Sigmoid colon (tissue), 7 donors: ENCODE measurements around the gene SLFNL1. TPM values are rescaled to one million over a fixed set of nuclear protein-coding genes. Genes with fewer than 3 reads are reported as not detected.
A peak's percentile ranks its signal among the peaks of the same experiment; 100 is the strongest.

Experiments used
- DNase-seq: peaks from one replicate; pipeline ENCODE4 v3.0.0-alpha.2; 2019
- H3K27ac ChIP-seq, 4 donors: fragments of 200-600 bp; sonication (generic); one replicate each; pipeline ENCODE4 v1.5.1; 2016 to 2019; ENCODE audit warnings: mild to moderate bottlenecking in 1 of 4
- H3K27me3 ChIP-seq, 3 donors: fragments of 200-600 bp; sonication (generic); one replicate each; pipeline ENCODE4 v1.5.1; 2019; ENCODE audit warnings: mild to moderate bottlenecking in 1 of 3
- H3K36me3 ChIP-seq, 4 donors: fragments of 200-600 bp; sonication (generic); one replicate each; pipeline ENCODE4 v1.5.1; 2016 to 2019
- H3K4me1 ChIP-seq, 4 donors: fragments of 200-600 bp; sonication (generic); one replicate each; pipeline ENCODE4 v1.5.1; 2017 to 2019
- H3K4me3 ChIP-seq, 4 donors: fragments of 200-600 bp; sonication (generic); one replicate each; pipeline ENCODE4 v1.5.1; 2017 to 2019; ENCODE audit warnings: mild to moderate bottlenecking in 2 of 4, moderate library complexity in 1 of 4
- H3K9me3 ChIP-seq, 4 donors: fragments of 200-600 bp in 3 of 4; sonication (generic) in 3 of 4; one replicate each; pipeline versions ENCODE4 v1.5.1 to v1.6.1; 2013 to 2019
- EP300 ChIP-seq, 4 donors: sonication (generic); formaldehyde crosslinking; IDR thresholded peaks; one replicate each; pipeline ENCODE4 v1.6.1; 2017; ENCODE audit warnings: antibody characterized with exemption in 4 of 4
- POLR2A ChIP-seq, 2 donors: fragments of 450-650 bp; IDR thresholded peaks; one replicate each; pipeline ENCODE4 v1.6.1; 2016; ENCODE audit warnings: antibody characterized with exemption in 2 of 2, mild to moderate bottlenecking in 2 of 2, moderate library complexity in 2 of 2
- POLR2AphosphoS5 ChIP-seq, 4 donors: sonication (generic); formaldehyde crosslinking; IDR thresholded peaks; one replicate each; pipeline ENCODE4 v1.6.1; 2017; ENCODE audit warnings: antibody characterized with exemption in 4 of 4
- WGBS, 2 donors: extraction: QIAGEN DNeasy Blood & Tissue Kit; methylation state at CpG; one replicate each; pipeline ENCODE4 v1.1.7; 2013; 5-methylcytosine and 5-hydroxymethylcytosine counted together
- intact Hi-C: fragments of 100-400 bp; cut with DNase I; formaldehyde crosslinking; loops from one replicate; pipeline ENCODE4 v1.15.1; 2023
- polyA plus RNA-seq, 3 donors: library from polyadenylated mRNA; stranded (reverse); fragments of 200-250 nt; gene quantifications; one replicate each; pipeline ENCODE4 v1.2.3, GENCODE V29; 2013
- total RNA-seq, 4 donors: library from RNA; depleted of rRNA; stranded (reverse); fragments of >200 nt; gene quantifications; one replicate each; pipeline ENCODE4 v1.1.0, GENCODE V29; 2016
- TF ChIP-seq, protein P1 (sequence below), 4 experiments: fragments of 450-650 bp in 3 of 4; fragments of 200-600 bp in 1 of 4; IDR thresholded peaks; one replicate each; pipeline ENCODE4 v1.5.1; 2016 to 2019; ENCODE audit warnings: antibody characterized with exemption in 4 of 4, mild to moderate bottlenecking in 3 of 4, moderate library complexity in 2 of 4
- donor health status: healthy with polysubstance abuse.
- donor health status: Bipolar disorder and iron deficiency.
- donor health status: healthy.

SLFNL1 gene
- total and polyA plus RNA-seq, 7 donors: 0.28 to 0.99 (median 0.36) TPM; not detected in 2

DNA sequence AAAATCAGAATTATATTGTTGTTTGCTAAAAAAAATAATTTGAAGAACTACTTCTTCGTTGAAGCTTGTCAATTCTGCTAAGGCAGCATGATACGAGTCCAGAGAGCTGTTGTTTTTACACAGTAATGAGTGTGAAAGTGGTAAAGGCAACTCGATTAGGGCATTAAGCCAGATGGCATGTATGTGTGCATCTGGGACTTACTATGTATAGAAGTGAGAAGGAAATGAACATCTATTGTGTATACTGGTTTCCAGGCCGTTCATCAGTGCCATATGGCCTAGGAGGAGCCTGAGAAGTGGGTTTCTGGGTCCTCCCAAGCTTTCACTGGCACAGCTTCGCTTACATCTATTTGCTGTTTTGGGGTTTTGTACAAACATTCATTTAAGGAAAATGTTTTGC is 36.4 kb downstream of the SLFNL1 start:
- no peak for DNase-seq
- Histone ChIP-seq H3K27me3 (no peaks in the 10 kb centered on the region), H3K9me3 (no peaks in the 10 kb centered on the region), H3K4me3 (no peak overlapping the region), H3K27ac (peak overlapping the region in 3 of 4 donors; percentile 93 to 98 (median 98)), H3K4me1 (peaks cover 0 to 85% (median 78%) of the 10 kb centered on the region in 4 donors), H3K36me3 (peaks cover 4 to 50% (median 32%) of the 10 kb centered on the region in 4 donors)
- intact Hi-C loops: loop anchor here (10.0 kb wide), 1 partner anchor 120 kb away; no protein-coding TSS in a partner anchor
- TF ChIP-seq POLR2A (IDR thresholded peaks at IDR 0.05) (no peak), EP300 (IDR thresholded peaks at IDR 0.05) (no peak), POLR2AphosphoS5 (IDR thresholded peaks at IDR 0.05) (no peak)
- TF ChIP-seq, protein P1, sequence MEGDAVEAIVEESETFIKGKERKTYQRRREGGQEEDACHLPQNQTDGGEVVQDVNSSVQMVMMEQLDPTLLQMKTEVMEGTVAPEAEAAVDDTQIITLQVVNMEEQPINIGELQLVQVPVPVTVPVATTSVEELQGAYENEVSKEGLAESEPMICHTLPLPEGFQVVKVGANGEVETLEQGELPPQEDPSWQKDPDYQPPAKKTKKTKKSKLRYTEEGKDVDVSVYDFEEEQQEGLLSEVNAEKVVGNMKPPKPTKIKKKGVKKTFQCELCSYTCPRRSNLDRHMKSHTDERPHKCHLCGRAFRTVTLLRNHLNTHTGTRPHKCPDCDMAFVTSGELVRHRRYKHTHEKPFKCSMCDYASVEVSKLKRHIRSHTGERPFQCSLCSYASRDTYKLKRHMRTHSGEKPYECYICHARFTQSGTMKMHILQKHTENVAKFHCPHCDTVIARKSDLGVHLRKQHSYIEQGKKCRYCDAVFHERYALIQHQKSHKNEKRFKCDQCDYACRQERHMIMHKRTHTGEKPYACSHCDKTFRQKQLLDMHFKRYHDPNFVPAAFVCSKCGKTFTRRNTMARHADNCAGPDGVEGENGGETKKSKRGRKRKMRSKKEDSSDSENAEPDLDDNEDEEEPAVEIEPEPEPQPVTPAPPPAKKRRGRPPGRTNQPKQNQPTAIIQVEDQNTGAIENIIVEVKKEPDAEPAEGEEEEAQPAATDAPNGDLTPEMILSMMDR (IDR thresholded peaks at IDR 0.05): no peak
- 70 to 85% methylated on average over 5 of the region's 5 CpGs for WGBS, 2 donors

DNA sequence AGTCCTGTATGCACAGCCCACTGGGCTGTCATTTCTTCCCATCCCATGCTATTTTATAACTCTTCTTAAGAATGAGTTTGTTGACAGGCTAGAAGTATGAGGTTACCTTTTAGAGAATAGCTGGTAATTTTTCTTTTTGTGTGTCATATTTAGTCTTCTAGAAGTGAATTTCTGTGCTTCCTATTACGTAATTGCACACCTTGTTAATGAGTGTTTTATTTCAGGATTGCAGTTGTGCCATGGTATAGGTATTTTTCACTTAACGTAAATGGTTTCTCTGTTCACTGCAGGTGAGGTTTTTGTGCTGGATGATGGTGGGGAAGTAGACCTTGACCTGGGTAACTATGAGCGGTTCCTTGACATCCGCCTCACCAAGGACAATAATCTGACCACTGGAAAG is 37.0 kb downstream of the SLFNL1 start:
- Histone ChIP-seq H3K27ac (peak overlapping the region in 3 of 4 donors; percentile 93 to 98 (median 98)), H3K36me3 (peaks cover 0 to 44% (median 29%) of the 10 kb centered on the region in 4 donors), H3K4me1 (peaks cover 0 to 86% (median 78%) of the 10 kb centered on the region in 4 donors), H3K27me3 (no peaks in the 10 kb centered on the region), H3K4me3 (no peak overlapping the region), H3K9me3 (no peaks in the 10 kb centered on the region)
- intact Hi-C loops: loop anchor here (10.0 kb wide), 1 partner anchor 120 kb away; no protein-coding TSS in a partner anchor
- WGBS, 2 donors: 95 to 97% methylated on average over 4 of the region's 4 CpGs
- TF ChIP-seq POLR2AphosphoS5 (IDR thresholded peaks at IDR 0.05) (no peak), POLR2A (IDR thresholded peaks at IDR 0.05) (no peak)
- TF ChIP-seq, protein P1 (IDR thresholded peaks at IDR 0.05): no peak
- DNase-seq: no peak

DNA sequence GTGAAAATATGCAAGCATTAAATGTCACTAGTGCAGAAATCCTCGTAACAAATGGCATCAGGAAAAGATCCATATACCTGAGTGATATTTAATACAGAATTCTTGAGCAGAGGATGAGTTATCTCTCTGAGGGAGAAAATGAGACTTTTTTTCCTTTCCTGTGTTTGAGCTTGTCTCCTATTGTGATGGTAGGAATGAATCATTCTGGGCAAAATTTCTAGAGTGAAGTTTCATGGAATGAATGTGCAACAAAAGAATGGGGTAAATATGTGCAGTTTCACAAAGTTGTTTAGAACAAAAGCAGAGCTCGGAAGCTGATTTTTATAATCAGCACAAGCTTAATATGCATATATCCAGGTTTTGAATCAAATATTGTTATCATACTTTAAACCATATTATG is 37.5 kb downstream of the SLFNL1 start:
- no peaks in the 10 kb centered on the region for H3K27me3 ChIP-seq
- TF ChIP-seq POLR2A (IDR thresholded peaks at IDR 0.05) (no peak), EP300 (IDR thresholded peaks at IDR 0.05) (no peak), POLR2AphosphoS5 (IDR thresholded peaks at IDR 0.05) (no peak)
- TF ChIP-seq, protein P1 (IDR thresholded peaks at IDR 0.05): no peak
- WGBS, 2 donors: 88 to 92% methylated on average over 2 of the region's 2 CpGs
- no peak for DNase-seq
- intact Hi-C loops: loop anchor here (10.0 kb wide), 1 partner anchor 121 kb away; no protein-coding TSS in a partner anchor
- no peak overlapping the region for H3K4me3 ChIP-seq
- peak overlapping the region; percentile 29 to 98 (median 96) for H3K27ac ChIP-seq
- H3K36me3 ChIP-seq: peaks cover 0 to 39% (median 25%) of the 10 kb centered on the region in 4 donors
- no peaks in the 10 kb centered on the region for H3K9me3 ChIP-seq
- H3K4me1 ChIP-seq: peaks cover 0 to 88% (median 79%) of the 10 kb centered on the region in 4 donors

DNA sequence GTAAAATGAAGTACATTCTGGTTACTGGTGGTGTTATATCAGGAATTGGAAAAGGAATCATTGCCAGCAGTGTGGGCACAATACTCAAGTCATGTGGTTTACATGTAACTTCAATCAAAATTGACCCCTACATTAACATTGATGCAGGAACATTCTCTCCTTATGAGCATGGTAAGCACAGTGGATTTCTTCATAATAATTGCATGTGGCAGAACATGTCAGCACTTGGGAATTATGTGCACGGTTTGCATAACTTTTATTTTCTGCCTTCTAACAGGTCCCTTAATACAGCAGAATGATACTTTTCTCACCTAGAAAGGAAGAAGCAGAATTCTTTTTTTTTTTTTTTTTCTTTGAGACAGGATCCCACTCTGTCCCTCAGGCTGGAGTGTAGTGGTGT is 38.2 kb downstream of the SLFNL1 start:
- Histone ChIP-seq H3K27ac (peak overlapping the region; percentile 93 to 98 (median 96)), H3K4me3 (peak overlapping the region in 1 of 4 donors; percentile 76), H3K36me3 (peaks cover 0 to 31% (median 19%) of the 10 kb centered on the region in 4 donors), H3K9me3 (no peaks in the 10 kb centered on the region), H3K4me1 (peaks cover 0 to 90% (median 81%) of the 10 kb centered on the region in 4 donors), H3K27me3 (no peaks in the 10 kb centered on the region)
- 90 to 97% methylated on average over 1 of the region's 1 CpG for whole genome bisulfite sequencing, 2 donors
- TF ChIP-seq POLR2A (IDR thresholded peaks at IDR 0.05) (no peak), POLR2AphosphoS5 (IDR thresholded peaks at IDR 0.05) (peak in 2 of 4 donors; percentile 38 to 40)
- intact Hi-C loops: loop anchor here (10.0 kb wide), 1 partner anchor 122 kb away; no protein-coding TSS in a partner anchor
- no peak for DNase-seq

DNA sequence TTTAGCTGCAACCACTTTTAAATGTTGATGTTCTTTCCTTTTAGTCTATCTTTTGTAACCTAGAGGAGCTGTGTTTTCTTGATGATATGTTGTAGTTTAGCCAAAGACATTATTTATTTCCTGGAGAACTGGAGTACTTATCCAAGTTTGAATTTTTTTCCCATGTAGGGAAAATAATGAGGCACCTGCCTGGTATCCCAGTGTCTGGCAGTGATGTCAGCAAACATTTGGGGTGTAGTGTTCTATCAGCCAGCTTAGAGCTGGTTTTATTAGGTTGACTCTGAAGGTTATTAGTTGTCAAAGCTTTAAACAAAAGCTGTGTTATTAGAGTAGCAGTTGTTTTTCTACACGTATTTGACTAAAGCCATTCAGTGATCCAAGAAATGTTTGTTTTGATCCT is 38.8 kb downstream of the SLFNL1 start:
- H3K27ac ChIP-seq: peak overlapping the region; percentile 93 to 98 (median 96)
- 64 to 77% methylated on average over 1 of the region's 1 CpG for WGBS, 2 donors
- peaks cover 0 to 89% (median 76%) of the 10 kb centered on the region in 4 donors for H3K4me1 ChIP-seq
- no peaks in the 10 kb centered on the region for H3K9me3 ChIP-seq
- H3K4me3 ChIP-seq: peak overlapping the region in 2 of 4 donors; percentile 76
- no peak for DNase-seq
- TF ChIP-seq, protein P1 (IDR thresholded peaks at IDR 0.05): no peak
- peak in 2 of 4 donors; percentile 10 to 41 for TF ChIP-seq POLR2AphosphoS5 (IDR thresholded peaks at IDR 0.05)
- TF ChIP-seq POLR2A (IDR thresholded peaks at IDR 0.05): no peak
- peak in 1 of 4 donors; percentile 57 for TF ChIP-seq EP300 (IDR thresholded peaks at IDR 0.05)
- intact Hi-C loops: loop anchor here (10.0 kb wide), 1 partner anchor 122 kb away; no protein-coding TSS in a partner anchor
- peaks cover 0 to 26% (median 15%) of the 10 kb centered on the region in 4 donors for H3K36me3 ChIP-seq
- no peaks in the 10 kb centered on the region for H3K27me3 ChIP-seq
